VCaP (cell line): Measurements from ENCODE around the gene ZNF487.

Experiments used
- H3K27ac ChIP-seq: fragments of 450-650 bp; 2 replicates; pipeline ENCODE4 v1.5.1; 2017
- CTCF ChIP-seq: fragments of 450-650 bp; conservative IDR thresholded peaks from 2 replicates; pipeline ENCODE4 v1.5.1; 2017; ENCODE audit warnings: mild to moderate bottlenecking, moderate library complexity

The ZNF487 gene

GRCh38 chr10:43393606-43394360 lies 43.1 kb upstream of the ZNF487 start:
- peak overlapping the region; percentile 99 for H3K27ac ChIP-seq
- no peak for TF ChIP-seq CTCF

GRCh38 chr10:43394868-43395267 lies 42.0 kb upstream of the ZNF487 start:
- H3K27ac ChIP-seq: peak overlapping the region; percentile 99
- TF ChIP-seq CTCF: no peak

- peak overlapping the region; percentile 99 for H3K27ac ChIP-seq
- no peak for TF ChIP-seq CTCF
Measured at GRCh38 chr10:43395571-43396060, 41.3 kb upstream of the ZNF487 start.

- H3K27ac ChIP-seq: peak overlapping the region; percentile 99
- no peak for TF ChIP-seq CTCF
Measured at GRCh38 chr10:43396061-43396927, 40.6 kb upstream of the ZNF487 start.

- TF ChIP-seq CTCF: no peak
- H3K27ac ChIP-seq: peak overlapping the region; percentile 99
Measured at GRCh38 chr10:43396928-43397624, 39.8 kb upstream of the ZNF487 start.

GRCh38 chr10:43398939-43399319 lies 38.0 kb upstream of the ZNF487 start:
- peak overlapping the region; percentile 99 for H3K27ac ChIP-seq
- no peak for TF ChIP-seq CTCF
